MG63 (cell line): Measurements from ENCODE around the gene ABCC3. TPM values are rescaled to one million over a fixed set of nuclear protein-coding genes. Genes with fewer than 3 reads are reported as not detected.

Source experiments
- DNase-seq: peaks from one replicate; pipeline ENCODE4 v3.0.0-alpha.2; 2020
- H3K27me3 ChIP-seq: fragments of 250-450 bp; sonication (Bioruptor Pico); 2 replicates; pipeline ENCODE4 v1.5.1; 2020; ENCODE audit warnings: mild to moderate bottlenecking, moderate library complexity
- H3K36me3 ChIP-seq: fragments of 250-450 bp; sonication (Bioruptor Pico); 2 replicates; pipeline ENCODE4 v1.5.1; 2020; ENCODE audit warnings: mild to moderate bottlenecking, moderate library complexity
- H3K4me3 ChIP-seq: fragments of 250-450 bp; sonication (Bioruptor Pico); 2 replicates; pipeline ENCODE4 v1.5.1; 2020; ENCODE audit warnings: mild to moderate bottlenecking, moderate library complexity
- H3K9me3 ChIP-seq: fragments of 250-450 bp; sonication (Bioruptor Pico); 2 replicates; pipeline ENCODE4 v1.5.1; 2020; ENCODE audit warnings: mild to moderate bottlenecking, moderate library complexity
- total RNA-seq: library from RNA; depleted of rRNA; stranded (reverse); fragments of >200 nt; shearing (Covaris generic); gene quantifications from 2 replicates; pipeline ENCODE4 v1.2.3, GENCODE V29; 2014; ENCODE audit warnings: low replicate concordance

The ABCC3 gene
- total RNA-seq, 1 experiment from 2014 or later: 2.0 TPM

- no peaks in the 10 kb centered on the region for H3K9me3 ChIP-seq
- H3K36me3 ChIP-seq: no peaks in the 10 kb centered on the region
- H3K27me3 ChIP-seq: no peaks in the 10 kb centered on the region
- DNase-seq: no peak
- H3K4me3 ChIP-seq: no peak overlapping the region
Observed at GRCh38 chr17:50599606-50600005, 35.1 kb upstream of the ABCC3 start.

GRCh38 chr17:50601823-50602375 lies 32.8 kb upstream of the ABCC3 start:
- Histone ChIP-seq H3K4me3 (no peak overlapping the region), H3K27me3 (no peaks in the 10 kb centered on the region), H3K36me3 (no peaks in the 10 kb centered on the region), H3K9me3 (no peaks in the 10 kb centered on the region)
- no peak for DNase-seq

GRCh38 chr17:50602836-50603235 lies 31.8 kb upstream of the ABCC3 start:
- Histone ChIP-seq H3K9me3 (no peaks in the 10 kb centered on the region), H3K27me3 (no peaks in the 10 kb centered on the region), H3K36me3 (no peaks in the 10 kb centered on the region), H3K4me3 (no peak overlapping the region)
- DNase-seq: no peak

GRCh38 chr17:50603340-50603739 lies 31.3 kb upstream of the ABCC3 start:
- DNase-seq: no peak
- H3K27me3 ChIP-seq: no peaks in the 10 kb centered on the region

GRCh38 chr17:50604513-50604912 lies 30.2 kb upstream of the ABCC3 start:
- no peaks in the 10 kb centered on the region for H3K27me3 ChIP-seq
- no peaks in the 10 kb centered on the region for H3K9me3 ChIP-seq
- H3K4me3 ChIP-seq: no peak overlapping the region
- peak; percentile 43 for DNase-seq
- H3K36me3 ChIP-seq: no peaks in the 10 kb centered on the region

More at GRCh38 chr17:50603340-50603739, 31.3 kb upstream of the ABCC3 start:
- H3K9me3 ChIP-seq: no peaks in the 10 kb centered on the region
- no peak overlapping the region for H3K4me3 ChIP-seq
- no peaks in the 10 kb centered on the region for H3K36me3 ChIP-seq

- H3K27me3 ChIP-seq: no peaks in the 10 kb centered on the region
- no peaks in the 10 kb centered on the region for H3K9me3 ChIP-seq
- H3K4me3 ChIP-seq: no peak overlapping the region
- H3K36me3 ChIP-seq: no peaks in the 10 kb centered on the region
- DNase-seq: no peak
Observed at GRCh38 chr17:50605429-50605828, 29.3 kb upstream of the ABCC3 start.

GRCh38 chr17:50607522-50608175 lies 27.0 kb upstream of the ABCC3 start:
- no peak for DNase-seq
- Histone ChIP-seq H3K27me3 (no peaks in the 10 kb centered on the region), H3K4me3 (no peak overlapping the region), H3K9me3 (no peaks in the 10 kb centered on the region), H3K36me3 (no peaks in the 10 kb centered on the region)

- H3K36me3 ChIP-seq: no peaks in the 10 kb centered on the region
- H3K4me3 ChIP-seq: no peak overlapping the region
- DNase-seq: no peak
- no peaks in the 10 kb centered on the region for H3K27me3 ChIP-seq
- no peaks in the 10 kb centered on the region for H3K9me3 ChIP-seq
Observed at GRCh38 chr17:50608700-50609379, 25.8 kb upstream of the ABCC3 start.

- H3K4me3 ChIP-seq: no peak overlapping the region
- H3K27me3 ChIP-seq: no peaks in the 10 kb centered on the region
- no peak for DNase-seq
- no peaks in the 10 kb centered on the region for H3K36me3 ChIP-seq
- no peaks in the 10 kb centered on the region for H3K9me3 ChIP-seq
Observed at GRCh38 chr17:50609380-50610074, 25.2 kb upstream of the ABCC3 start.

GRCh38 chr17:50611634-50612033 lies 23.0 kb upstream of the ABCC3 start:
- Histone ChIP-seq H3K27me3 (no peaks in the 10 kb centered on the region), H3K9me3 (no peaks in the 10 kb centered on the region), H3K36me3 (no peaks in the 10 kb centered on the region), H3K4me3 (no peak overlapping the region)
- no peak for DNase-seq

GRCh38 chr17:50612281-50612680 lies 22.4 kb upstream of the ABCC3 start:
- DNase-seq: no peak
- Histone ChIP-seq H3K27me3 (no peaks in the 10 kb centered on the region), H3K36me3 (no peaks in the 10 kb centered on the region), H3K4me3 (no peak overlapping the region), H3K9me3 (no peaks in the 10 kb centered on the region)

GRCh38 chr17:50613007-50613992 lies 21.4 kb upstream of the ABCC3 start:
- H3K27me3 ChIP-seq: no peaks in the 10 kb centered on the region
- DNase-seq: no peak
- no peak overlapping the region for H3K4me3 ChIP-seq
- no peaks in the 10 kb centered on the region for H3K36me3 ChIP-seq
- no peaks in the 10 kb centered on the region for H3K9me3 ChIP-seq

- no peaks in the 10 kb centered on the region for H3K36me3 ChIP-seq
- no peaks in the 10 kb centered on the region for H3K27me3 ChIP-seq
- no peak overlapping the region for H3K4me3 ChIP-seq
- no peak for DNase-seq
- H3K9me3 ChIP-seq: no peaks in the 10 kb centered on the region
Observed at GRCh38 chr17:50614471-50615051, 20.1 kb upstream of the ABCC3 start.

GRCh38 chr17:50615828-50616227 lies 18.9 kb upstream of the ABCC3 start:
- DNase-seq: no peak
- Histone ChIP-seq H3K36me3 (no peaks in the 10 kb centered on the region), H3K4me3 (no peak overlapping the region), H3K27me3 (no peaks in the 10 kb centered on the region), H3K9me3 (no peaks in the 10 kb centered on the region)

GRCh38 chr17:50618300-50618699 lies 16.4 kb upstream of the ABCC3 start:
- no peak for DNase-seq
- Histone ChIP-seq H3K4me3 (no peak overlapping the region), H3K27me3 (no peaks in the 10 kb centered on the region), H3K9me3 (no peaks in the 10 kb centered on the region), H3K36me3 (no peaks in the 10 kb centered on the region)

GRCh38 chr17:50618941-50619340 lies 15.7 kb upstream of the ABCC3 start:
- Histone ChIP-seq H3K4me3 (no peak overlapping the region), H3K36me3 (no peaks in the 10 kb centered on the region), H3K27me3 (no peaks in the 10 kb centered on the region), H3K9me3 (no peaks in the 10 kb centered on the region)
- peak; percentile 49 for DNase-seq
